ENCODE results near the gene TCEANC. TPM values are rescaled to one million over a fixed set of nuclear protein-coding genes. Genes with fewer than 3 reads are reported as not detected.

TCEANC gene
- total RNA-seq, 2 donors from 2014 or later: 2.9 to 3.5 TPM

- peak within 1 kb of the TSS; percentile 85 for H3K27ac ChIP-seq
- no peaks in the 10 kb centered on the region for H3K9me3 ChIP-seq
- TF ChIP-seq CTCF (IDR thresholded peaks at IDR 0.05): no peak
- H3K9ac ChIP-seq (ENCODE audit: low read depth in 2 of 2, low read length in 2 of 2): peak within 1 kb of the TSS; percentile 81 to 90
- H3K4me3 ChIP-seq: peak within 1 kb of the TSS; percentile 58
- intact Hi-C loops (cut with DNase I): no loop called here
- DNase-seq: peak; percentile 92
- H3K27me3 ChIP-seq: peaks cover 7% of the 10 kb centered on the region
- no peaks in the 10 kb centered on the region for H3K4me1 ChIP-seq
- no peaks in the 10 kb centered on the region for H3K36me3 ChIP-seq
Observed at GRCh38 chrX:13688958-13689740, 36.2 kb downstream of the TCEANC start, which contains the start of gene RAB9A. Gene RAB9A (plus strand): TSS chrX:13689128. CDS start chrX:13708747, 19,619 bp downstream.

GRCh38 chrX:13689741-13690211 lies 36.8 kb downstream of the TCEANC start:
- peaks cover 7% of the 10 kb centered on the region for H3K27me3 ChIP-seq
- H3K36me3 ChIP-seq: no peaks in the 10 kb centered on the region
- TF ChIP-seq CTCF (IDR thresholded peaks at IDR 0.05): no peak
- DNase-seq: no peak
- intact Hi-C loops (cut with DNase I): no loop called here
- H3K4me1 ChIP-seq: no peaks in the 10 kb centered on the region
- H3K27ac ChIP-seq: peak overlapping the region; percentile 85
- H3K4me3 ChIP-seq: peak overlapping the region; percentile 58
- H3K9ac ChIP-seq (ENCODE audit: low read depth in 2 of 2, low read length in 2 of 2): peak overlapping the region; percentile 81 to 90
- no peaks in the 10 kb centered on the region for H3K9me3 ChIP-seq

- H3K27ac ChIP-seq: no peak overlapping the region
- peaks cover 7% of the 10 kb centered on the region for H3K27me3 ChIP-seq
- no peaks in the 10 kb centered on the region for H3K4me1 ChIP-seq
- TF ChIP-seq CTCF (IDR thresholded peaks at IDR 0.05): no peak
- no peaks in the 10 kb centered on the region for H3K36me3 ChIP-seq
- peak overlapping the region; percentile 58 for H3K4me3 ChIP-seq
- H3K9ac ChIP-seq (ENCODE audit: low read depth in 2 of 2, low read length in 2 of 2): peak overlapping the region in 1 of 2 donors; percentile 90
- no peaks in the 10 kb centered on the region for H3K9me3 ChIP-seq
- DNase-seq: no peak
- intact Hi-C loops (cut with DNase I): no loop called here
Observed at GRCh38 chrX:13690836-13691235, 37.9 kb downstream of the TCEANC start.

- no peak for TF ChIP-seq CTCF (IDR thresholded peaks at IDR 0.05)
- no peak for DNase-seq
- Histone ChIP-seq H3K4me3 (no peak overlapping the region), H3K27me3 (peaks cover 7% of the 10 kb centered on the region), H3K4me1 (no peaks in the 10 kb centered on the region), H3K9ac (ENCODE audit: low read depth in 2 of 2, low read length in 2 of 2) (no peak overlapping the region), H3K36me3 (no peaks in the 10 kb centered on the region), H3K27ac (no peak overlapping the region), H3K9me3 (no peaks in the 10 kb centered on the region)
- intact Hi-C loops (cut with DNase I): no loop called here
Observed at GRCh38 chrX:13691841-13692371, 39.0 kb downstream of the TCEANC start.

GRCh38 chrX:13692771-13693231 lies 39.9 kb downstream of the TCEANC start:
- intact Hi-C loops (cut with DNase I): no loop called here
- Histone ChIP-seq H3K36me3 (no peaks in the 10 kb centered on the region), H3K27ac (peak overlapping the region; percentile 3), H3K9ac (ENCODE audit: low read depth in 2 of 2, low read length in 2 of 2) (no peak overlapping the region), H3K27me3 (peaks cover 7% of the 10 kb centered on the region), H3K9me3 (no peaks in the 10 kb centered on the region), H3K4me1 (no peaks in the 10 kb centered on the region), H3K4me3 (no peak overlapping the region)
- DNase-seq: no peak
- TF ChIP-seq CTCF (IDR thresholded peaks at IDR 0.05): no peak

All from colonic mucosa (tissue), 4 donors.